DMS79 (cell line): ENCODE measurements around the gene ABCC3.

Experiments used
- DNase-seq: peaks from one replicate; lab custom pipeline; 2025; lab: John Stamatoyannopoulos, UW

Gene ABCC3

GRCh38 chr17:50684612-50685333 is 50.1 kb downstream of the ABCC3 start:
- DNase-seq: no peak

DNA sequence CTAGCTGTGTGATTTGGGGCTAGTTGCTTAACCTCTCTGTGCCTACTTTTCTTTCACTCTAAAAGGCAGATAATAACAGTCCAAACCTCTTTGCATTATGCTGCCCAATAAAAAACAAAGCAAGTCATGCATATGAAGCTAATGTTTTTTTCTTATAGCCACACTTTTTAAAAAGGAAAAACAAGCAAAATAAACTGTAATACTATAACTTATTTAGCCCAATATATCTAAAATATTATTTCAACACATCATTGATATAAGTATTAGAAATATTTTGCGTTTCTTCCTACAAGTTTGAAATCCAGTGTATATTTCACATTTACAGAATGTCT is 50.6 kb downstream of the ABCC3 start:
- no peak for DNase-seq

DNA sequence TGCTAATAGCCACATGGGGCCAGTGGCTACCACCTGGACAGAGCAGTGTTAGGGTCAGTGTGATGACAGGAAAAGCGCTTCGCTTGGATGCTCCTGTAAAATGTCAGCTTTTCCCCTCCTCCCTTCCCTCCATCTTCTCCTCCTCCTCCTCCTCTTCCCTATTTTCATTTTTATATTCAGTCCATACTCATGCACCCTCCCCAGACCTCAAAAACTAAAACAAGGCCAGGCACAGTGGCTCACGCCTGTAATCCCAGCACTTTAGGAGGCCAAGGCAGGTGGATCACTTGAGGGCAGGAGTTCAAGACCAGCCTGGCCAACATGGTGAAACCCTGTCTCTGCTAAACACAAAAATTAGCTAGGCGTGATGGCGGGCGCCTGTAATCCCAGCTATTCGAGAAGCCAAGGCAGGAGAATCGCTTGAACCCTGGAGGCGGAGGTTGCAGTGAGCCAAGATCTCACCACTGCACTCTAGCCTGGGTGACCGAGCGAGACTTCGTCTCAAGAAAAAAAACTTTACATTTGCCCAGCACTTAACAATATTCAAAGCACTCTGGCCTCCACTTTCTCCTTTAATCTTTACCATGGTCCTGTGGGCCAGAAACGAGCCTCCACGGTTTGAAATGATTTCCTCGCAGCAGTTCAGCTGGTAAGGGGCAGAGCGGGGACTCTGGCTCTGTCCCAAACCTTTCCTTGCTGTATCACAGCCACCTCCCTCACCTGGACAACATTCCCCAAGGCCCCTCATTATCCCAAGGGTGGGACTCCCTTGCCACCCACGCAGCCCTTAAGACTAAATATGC is 51.2 kb downstream of the ABCC3 start:
- no peak for DNase-seq

- DNase-seq: peak; percentile 36
Observed at GRCh38 chr17:50686494-50687199, 52.0 kb downstream of the ABCC3 start.

GRCh38 chr17:50687200-50688066 is 52.8 kb downstream of the ABCC3 start:
- DNase-seq: no peak

DNA sequence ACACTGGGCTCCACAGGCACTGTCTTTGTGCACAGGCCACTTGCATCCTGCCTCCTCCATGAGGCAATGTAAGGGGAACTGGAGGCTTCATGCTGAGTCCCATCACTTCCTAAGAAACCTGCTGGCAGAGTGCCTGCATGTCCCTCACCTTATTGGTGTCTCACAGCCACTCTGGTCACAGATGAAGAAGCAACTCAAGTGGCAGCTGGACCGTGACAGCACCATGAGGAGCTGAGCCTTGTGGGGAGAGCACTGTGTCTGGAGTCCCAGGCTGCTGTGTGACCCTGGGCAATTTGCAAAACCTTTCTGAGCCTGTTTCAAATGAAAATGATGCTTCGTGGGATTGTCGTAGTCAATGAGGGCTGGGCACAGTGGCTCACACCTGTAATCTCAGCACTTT is 53.6 kb downstream of the ABCC3 start:
- DNase-seq: peak; percentile 86

DNA sequence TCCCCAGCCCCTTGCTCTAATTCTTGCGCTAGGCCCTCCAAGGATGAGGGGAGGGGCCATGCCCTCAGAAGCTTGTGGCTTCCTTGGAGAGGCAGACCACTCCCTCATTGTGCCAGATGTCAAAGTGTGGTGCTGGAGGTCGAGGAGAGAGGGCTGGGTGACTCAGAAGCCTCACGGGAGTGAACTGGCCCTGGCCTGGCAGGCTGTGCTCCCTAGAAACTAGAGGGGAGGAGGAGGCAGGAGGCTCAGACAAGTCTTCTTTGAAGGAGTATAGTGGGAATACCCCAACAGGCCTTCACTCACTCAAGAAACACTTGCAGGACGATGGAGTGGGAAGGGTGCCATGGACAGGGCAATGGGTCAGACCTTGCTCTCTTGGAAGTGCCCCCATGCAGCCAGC is 54.6 kb downstream of the ABCC3 start:
- no peak for DNase-seq

DNA sequence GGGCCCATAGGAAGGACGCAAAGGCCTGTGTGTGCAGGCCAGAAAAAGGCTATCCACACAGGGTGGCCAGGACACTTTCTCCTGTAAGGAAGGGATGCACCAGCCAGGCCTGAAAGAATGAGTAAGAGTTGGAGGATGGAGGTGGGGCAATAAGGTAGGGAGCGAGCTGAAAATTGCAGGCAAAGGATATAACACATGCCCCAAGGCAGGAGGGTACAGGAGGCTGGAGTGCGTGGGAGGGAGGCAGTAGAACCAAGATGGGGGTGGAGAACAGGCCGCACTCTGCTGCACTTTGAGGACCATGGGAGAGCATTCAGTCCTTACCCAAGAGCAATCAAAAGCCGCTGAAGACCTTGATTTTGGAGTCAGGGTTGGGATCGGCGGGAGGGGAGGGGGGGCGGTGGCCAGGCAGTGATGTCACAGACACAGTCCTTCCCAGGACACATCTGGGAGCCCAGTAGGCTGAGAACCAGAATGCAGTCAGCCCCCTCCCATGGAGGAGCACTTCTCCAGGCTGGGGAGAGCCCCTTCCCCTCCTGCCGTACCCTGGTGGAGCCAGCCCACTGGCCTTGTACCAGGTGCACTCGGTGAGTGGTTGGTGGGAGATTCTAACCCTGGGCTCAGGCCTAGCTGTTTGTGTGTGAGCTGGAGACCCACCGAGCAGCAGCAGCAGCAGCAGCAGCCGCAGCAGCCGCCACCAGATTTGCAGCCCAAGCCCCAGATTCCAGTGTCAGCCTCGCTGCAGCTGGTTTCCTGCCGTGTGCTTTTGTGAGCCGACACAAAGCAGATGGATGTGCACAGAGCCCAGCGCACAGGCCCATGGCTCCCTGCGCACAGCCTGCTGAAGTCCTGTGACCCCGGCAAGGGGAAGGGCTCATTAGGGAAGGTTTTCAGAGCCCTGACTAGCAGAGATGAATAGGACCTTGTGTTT is 55.5 kb downstream of the ABCC3 start:
- DNase-seq: peak; percentile 21

DNA sequence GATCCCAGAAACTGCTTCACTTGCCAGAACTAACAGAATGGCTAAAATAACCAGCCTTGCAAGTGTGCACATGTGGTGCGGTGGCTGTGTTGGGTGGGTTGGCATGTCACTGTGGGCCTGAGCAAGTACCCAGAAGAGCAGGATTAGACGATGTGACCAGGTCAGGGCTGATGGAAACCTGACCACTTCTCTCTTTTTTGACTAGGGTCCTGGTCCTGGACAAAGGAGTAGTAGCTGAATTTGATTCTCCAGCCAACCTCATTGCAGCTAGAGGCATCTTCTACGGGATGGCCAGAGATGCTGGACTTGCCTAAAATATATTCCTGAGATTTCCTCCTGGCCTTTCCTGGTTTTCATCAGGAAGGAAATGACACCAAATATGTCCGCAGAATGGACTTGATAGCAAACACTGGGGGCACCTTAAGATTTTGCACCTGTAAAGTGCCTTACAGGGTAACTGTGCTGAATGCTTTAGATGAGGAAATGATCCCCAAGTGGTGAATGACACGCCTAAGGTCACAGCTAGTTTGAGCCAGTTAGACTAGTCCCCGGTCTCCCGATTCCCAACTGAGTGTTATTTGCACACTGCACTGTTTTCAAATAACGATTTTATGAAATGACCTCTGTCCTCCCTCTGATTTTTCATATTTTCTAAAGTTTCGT is 56.3 kb downstream of the ABCC3 start:
- no peak for DNase-seq

- peak; percentile 10 for DNase-seq
Observed at GRCh38 chr17:50691550-50692447, 57.1 kb downstream of the ABCC3 start.

DNA sequence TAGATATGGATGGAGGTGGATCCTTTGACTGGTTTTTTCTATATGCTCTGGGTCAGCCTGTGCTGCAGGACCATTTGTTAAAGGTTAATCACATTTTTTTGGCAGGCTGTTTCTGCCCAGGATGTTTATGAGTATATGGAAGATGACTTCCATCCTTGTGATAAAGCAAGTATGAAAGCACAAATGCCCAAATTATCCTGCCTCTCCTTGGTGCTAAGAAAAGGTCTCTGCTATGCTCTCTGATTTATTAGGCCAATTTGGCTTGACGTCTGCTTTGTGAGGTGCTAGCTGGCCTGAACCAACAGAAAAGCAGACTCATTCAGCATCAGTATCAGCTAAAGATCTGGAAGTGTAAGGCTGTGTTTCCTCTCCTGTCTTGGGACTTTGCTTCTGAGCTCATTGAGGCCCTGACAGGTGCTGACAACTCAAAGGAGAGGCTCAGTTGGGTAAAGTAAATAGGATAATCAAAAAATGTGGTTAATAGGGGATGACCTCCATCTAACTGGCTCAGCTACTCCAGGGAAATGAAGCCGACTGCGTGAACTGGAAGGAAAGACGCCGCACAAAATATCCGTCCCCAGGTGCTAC is 57.9 kb downstream of the ABCC3 start:
- no peak for DNase-seq

DNA sequence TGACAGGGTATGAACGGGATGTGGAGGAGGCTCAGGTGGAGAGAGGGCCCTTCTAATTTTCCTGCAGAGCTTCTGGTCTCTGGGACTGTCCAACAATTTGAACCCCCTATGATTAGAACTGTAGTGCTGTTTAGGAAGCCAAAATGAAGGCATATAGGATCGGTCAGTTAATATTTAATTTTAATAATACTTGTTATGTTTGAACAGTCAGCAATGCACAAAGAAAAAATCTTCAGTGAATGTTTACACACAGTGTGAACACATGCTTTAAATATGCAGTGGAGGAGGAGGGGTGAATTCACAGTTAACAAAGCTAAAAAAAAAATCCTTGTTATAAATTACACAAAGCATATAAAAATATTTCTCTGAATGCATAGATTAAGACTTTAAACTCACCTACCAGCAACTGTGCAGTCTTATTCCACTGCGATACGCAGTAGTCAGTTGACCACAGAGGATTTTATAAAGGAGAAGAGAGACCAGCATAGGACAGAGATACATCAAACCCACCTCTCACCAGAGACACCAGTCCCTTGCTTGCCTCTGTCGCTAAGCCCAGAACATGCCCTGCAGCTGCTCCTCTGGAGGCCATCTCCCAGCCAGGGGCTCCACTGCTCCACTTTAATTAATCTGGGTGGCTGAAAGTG is 58.5 kb downstream of the ABCC3 start:
- DNase-seq: no peak

DNA sequence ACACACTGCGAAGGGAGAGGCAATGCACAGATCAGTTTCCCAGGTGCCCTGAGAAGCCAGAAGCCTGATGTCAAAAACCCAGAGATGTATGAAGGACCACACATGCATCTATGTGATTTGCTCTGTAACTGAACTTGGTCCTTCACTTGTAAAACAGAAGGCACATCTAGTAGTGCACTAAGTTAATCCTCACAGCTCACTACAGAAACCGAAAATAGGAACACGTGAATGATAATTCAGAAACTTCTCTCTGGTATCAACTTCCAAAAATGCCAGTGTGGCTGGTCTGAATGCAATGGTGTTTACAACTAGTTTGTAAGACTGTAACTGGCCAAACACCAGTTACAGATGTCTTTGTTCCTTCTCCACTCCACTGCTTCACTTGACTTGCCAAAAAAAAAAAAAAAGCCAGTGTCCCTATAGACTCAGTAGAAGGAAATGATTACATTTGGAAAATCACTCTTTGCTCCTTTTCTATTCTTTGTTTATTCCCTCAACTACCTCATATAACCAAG is 61.7 kb downstream of the ABCC3 start:
- DNase-seq: no peak

DNA sequence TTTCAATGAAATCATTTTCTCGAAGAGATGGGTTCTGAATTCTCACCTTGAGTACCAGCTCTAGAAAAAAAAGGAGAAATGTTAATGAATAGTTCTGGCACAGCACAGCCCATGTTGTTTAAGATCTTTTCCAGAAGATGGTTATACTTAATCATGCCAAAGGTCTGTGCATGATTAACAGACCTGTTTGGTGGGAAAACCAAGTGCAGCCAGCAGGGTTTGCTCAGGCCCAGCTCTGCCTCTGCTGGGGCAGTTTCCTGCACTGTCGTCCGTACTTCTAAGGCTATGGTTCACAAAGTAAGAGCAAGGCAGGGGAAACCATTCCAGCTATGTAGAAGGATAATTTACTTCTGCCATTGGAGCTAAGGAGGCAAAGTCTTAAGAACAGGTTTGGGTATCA is 62.4 kb downstream of the ABCC3 start:
- no peak for DNase-seq

GRCh38 chr17:50697663-50698272 is 63.1 kb downstream of the ABCC3 start:
- no peak for DNase-seq

GRCh38 chr17:50699410-50699809 is 64.7 kb downstream of the ABCC3 start:
- DNase-seq: no peak

DNA sequence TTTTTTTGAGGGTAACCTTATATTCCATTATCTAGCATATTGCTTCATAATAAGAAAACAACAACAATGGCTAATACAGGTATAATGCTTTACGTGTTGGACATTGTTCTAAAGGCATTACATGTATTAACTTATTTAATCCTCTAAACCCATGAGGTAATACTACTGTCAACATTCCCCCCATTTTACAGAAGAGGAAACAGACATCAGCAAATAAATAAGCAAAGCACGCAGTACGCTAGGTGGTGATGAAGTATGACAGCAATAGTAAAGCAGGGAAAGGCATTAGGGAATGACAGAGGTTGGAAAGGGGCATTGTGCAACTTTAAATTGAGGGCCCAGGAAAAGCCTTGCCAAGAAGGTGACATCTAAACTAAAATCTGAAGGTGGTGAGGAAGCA is 68.5 kb downstream of the ABCC3 start:
- DNase-seq: no peak
